HCT116 (cell line): Measurements from ENCODE around the gene ZNF593.

ENCODE experiments used
- POLR2A ChIP-seq: IDR thresholded peaks from 2 replicates; pipeline ENCODE4 v1.7.0; 2011; ENCODE audit warnings: borderline replicate concordance; ENCODE audit not compliant: insufficient read depth, insufficient read length; ENCODE audit errors: extremely low read depth
- TF ChIP-seq, protein P1 (sequence below), 3 experiments: fragments of 200-600 bp in 1 of 3; sonication (generic) in 1 of 3; IDR thresholded peaks in 2 of 3; conservative IDR thresholded peaks in 1 of 3; 2 replicates each; pipeline ENCODE4 v1.5.1; 2012 to 2017; ENCODE audit warnings: low read depth in 2 of 3, low read length in 2 of 3, antibody characterized with exemption in 1 of 3, borderline replicate concordance in 1 of 3, control low read depth in 1 of 3, mild to moderate bottlenecking in 1 of 3, mixed read lengths in 1 of 3, mixed run types in 1 of 3, moderate library complexity in 1 of 3; ENCODE audit not compliant: insufficient read depth in 1 of 3

DNA sequence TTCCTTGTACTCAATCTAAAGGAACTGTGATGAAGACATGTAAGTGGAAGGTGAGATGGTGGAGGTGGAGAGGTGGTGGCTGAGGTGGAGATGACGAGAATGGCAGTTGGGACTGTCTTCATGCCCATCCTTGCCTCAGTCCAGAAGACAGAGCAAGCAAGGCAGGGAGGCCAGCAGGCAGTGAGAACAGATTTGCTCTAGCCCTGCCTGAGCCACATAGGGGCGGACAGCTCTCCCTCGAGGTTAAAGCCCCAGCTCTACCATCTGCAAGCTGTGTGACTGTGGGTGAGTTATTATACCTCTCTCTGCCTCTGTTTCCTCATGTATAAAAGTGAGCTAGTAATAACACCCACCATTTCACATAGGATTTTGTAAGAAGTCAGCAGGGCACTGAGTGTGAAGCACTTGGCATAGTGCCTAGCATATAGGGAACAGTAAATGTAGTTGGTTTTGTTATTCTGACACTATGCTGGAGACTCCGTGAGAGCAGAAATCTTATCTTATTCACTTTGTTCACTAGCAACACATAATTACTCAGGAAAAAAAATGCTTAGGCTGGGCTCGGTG, 15.7 kb upstream of the ZNF593 start:
- TF ChIP-seq, protein P1, sequence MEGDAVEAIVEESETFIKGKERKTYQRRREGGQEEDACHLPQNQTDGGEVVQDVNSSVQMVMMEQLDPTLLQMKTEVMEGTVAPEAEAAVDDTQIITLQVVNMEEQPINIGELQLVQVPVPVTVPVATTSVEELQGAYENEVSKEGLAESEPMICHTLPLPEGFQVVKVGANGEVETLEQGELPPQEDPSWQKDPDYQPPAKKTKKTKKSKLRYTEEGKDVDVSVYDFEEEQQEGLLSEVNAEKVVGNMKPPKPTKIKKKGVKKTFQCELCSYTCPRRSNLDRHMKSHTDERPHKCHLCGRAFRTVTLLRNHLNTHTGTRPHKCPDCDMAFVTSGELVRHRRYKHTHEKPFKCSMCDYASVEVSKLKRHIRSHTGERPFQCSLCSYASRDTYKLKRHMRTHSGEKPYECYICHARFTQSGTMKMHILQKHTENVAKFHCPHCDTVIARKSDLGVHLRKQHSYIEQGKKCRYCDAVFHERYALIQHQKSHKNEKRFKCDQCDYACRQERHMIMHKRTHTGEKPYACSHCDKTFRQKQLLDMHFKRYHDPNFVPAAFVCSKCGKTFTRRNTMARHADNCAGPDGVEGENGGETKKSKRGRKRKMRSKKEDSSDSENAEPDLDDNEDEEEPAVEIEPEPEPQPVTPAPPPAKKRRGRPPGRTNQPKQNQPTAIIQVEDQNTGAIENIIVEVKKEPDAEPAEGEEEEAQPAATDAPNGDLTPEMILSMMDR (IDR thresholded peaks at IDR 0.05 in 2 of 3, conservative IDR thresholded peaks at IDR 0.05 in 1 of 3; ENCODE audit: borderline replicate concordance in 1 of 3, insufficient read depth in 1 of 3, low read depth in 2 of 3, low read length in 2 of 3): no peak
- TF ChIP-seq POLR2A: no peak
